Measurements from ENCODE around the gene SETDB1. TPM values are rescaled to one million over a fixed set of nuclear protein-coding genes. Genes with fewer than 3 reads are reported as not detected.
"Not testable (repeated sequence)": the region's sequence is repeated elsewhere in the genome, so short reads cannot be mapped to it uniquely, and the experiment has no call there.

SETDB1 gene
- total and polyA plus RNA-seq, 2 experiments from 2014 or later, result 20.1 to 69.9 TPM

GRCh38 chr1:150917387-150917786 lies 8.8 kb upstream of the SETDB1 start:
- H3K4me1 ChIP-seq (ENCODE audit: low read depth), result no peaks in the 10 kb centered on the region
- no peak overlapping the region for H3K27ac ChIP-seq
- TF ChIP-seq CTCF (IDR thresholded peaks at IDR 0.05; ENCODE audit: low read depth, low read length), result no peak
- DNase-seq (ENCODE audit: low read depth in 1 of 2, low spot score in 1 of 2), result no peak
- no peaks in the 10 kb centered on the region for H3K36me3 ChIP-seq
- H3K4me3 ChIP-seq, result no peak overlapping the region
- no peaks in the 10 kb centered on the region for H3K9me3 ChIP-seq (ENCODE audit: low read depth)
- no peaks in the 10 kb centered on the region for H3K27me3 ChIP-seq

GRCh38 chr1:150922519-150922975 lies 3.6 kb upstream of the SETDB1 start:
- DNase-seq (ENCODE audit: low read depth in 1 of 2, low spot score in 1 of 2), result peak; percentile 80 to 86
- Histone ChIP-seq H3K27ac (no peak overlapping the region), H3K27me3 (no peaks in the 10 kb centered on the region), H3K36me3 (no peaks in the 10 kb centered on the region), H3K9me3 (ENCODE audit: low read depth) (no peaks in the 10 kb centered on the region), H3K4me1 (ENCODE audit: low read depth) (no peaks in the 10 kb centered on the region), H3K4me3 (no peak overlapping the region)
- peak; percentile 85 for TF ChIP-seq CTCF (IDR thresholded peaks at IDR 0.05; ENCODE audit: low read depth, low read length)

- Histone ChIP-seq H3K27me3 (no peaks in the 10 kb centered on the region), H3K4me1 (ENCODE audit: low read depth) (no peaks in the 10 kb centered on the region), H3K4me3 (no peak overlapping the region), H3K36me3 (peaks cover 14% of the 10 kb centered on the region), H3K9me3 (ENCODE audit: low read depth) (no peaks in the 10 kb centered on the region), H3K27ac (no peak overlapping the region)
- peak in 1 of 2 donors; percentile 2 for DNase-seq (ENCODE audit: low read depth in 1 of 2, low spot score in 1 of 2)
- no peak for TF ChIP-seq CTCF (IDR thresholded peaks at IDR 0.05; ENCODE audit: low read depth, low read length)
Measured at GRCh38 chr1:150925080-150925479, 1.1 kb upstream of the SETDB1 start.

DNA sequence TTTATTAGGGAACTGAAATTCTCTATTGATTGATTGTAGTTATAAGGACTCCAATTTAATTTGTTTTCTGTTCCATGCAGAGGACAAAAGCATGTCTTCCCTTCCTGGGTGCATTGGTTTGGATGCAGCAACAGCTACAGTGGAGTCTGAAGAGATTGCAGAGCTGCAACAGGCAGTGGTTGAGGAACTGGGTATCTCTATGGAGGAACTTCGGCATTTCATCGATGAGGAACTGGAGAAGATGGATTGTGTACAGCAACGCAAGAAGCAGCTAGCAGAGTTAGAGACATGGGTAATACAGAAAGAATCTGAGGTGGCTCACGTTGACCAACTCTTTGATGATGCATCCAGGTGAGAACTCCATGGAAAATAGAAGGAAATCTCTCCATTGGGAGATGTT lies 1.5 kb downstream of the SETDB1 start:
- Histone ChIP-seq H3K27me3 (no peaks in the 10 kb centered on the region), H3K4me1 (ENCODE audit: low read depth) (no peaks in the 10 kb centered on the region), H3K36me3 (peaks cover 30% of the 10 kb centered on the region), H3K27ac (no peak overlapping the region), H3K9me3 (ENCODE audit: low read depth) (no peaks in the 10 kb centered on the region), H3K4me3 (no peak overlapping the region)
- TF ChIP-seq CTCF (IDR thresholded peaks at IDR 0.05; ENCODE audit: low read depth, low read length), result no peak
- no peak for DNase-seq (ENCODE audit: low read depth in 1 of 2, low spot score in 1 of 2)

DNA sequence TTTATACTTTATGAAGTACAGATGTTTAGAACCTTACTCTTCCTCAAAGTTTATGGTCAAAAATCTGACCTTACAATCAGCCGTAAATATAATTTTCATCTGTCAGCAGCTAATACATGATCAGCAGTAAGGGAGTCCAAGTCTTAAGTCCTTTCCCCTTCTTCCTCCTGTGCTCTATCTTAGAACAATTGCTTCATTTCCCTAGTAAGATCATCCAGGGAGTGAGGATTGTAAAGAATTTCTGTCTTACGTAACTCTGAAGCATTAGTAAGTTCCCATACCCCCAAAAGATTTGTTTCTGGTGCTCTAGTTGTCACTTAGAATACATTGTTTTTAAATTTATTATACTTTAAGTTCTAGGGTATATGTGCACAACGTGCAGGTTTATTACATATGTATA lies 2.1 kb downstream of the SETDB1 start:
- no peak for TF ChIP-seq CTCF (IDR thresholded peaks at IDR 0.05; ENCODE audit: low read depth, low read length)
- H3K27me3 ChIP-seq, result no peaks in the 10 kb centered on the region
- peak in 1 of 2 donors; percentile 62 for DNase-seq (ENCODE audit: low read depth in 1 of 2, low spot score in 1 of 2)
- H3K36me3 ChIP-seq, result peaks cover 33% of the 10 kb centered on the region
- no peak overlapping the region for H3K27ac ChIP-seq
- H3K9me3 ChIP-seq (ENCODE audit: low read depth), result no peaks in the 10 kb centered on the region
- no peaks in the 10 kb centered on the region for H3K4me1 ChIP-seq (ENCODE audit: low read depth)
- H3K4me3 ChIP-seq, result no peak overlapping the region

DNA sequence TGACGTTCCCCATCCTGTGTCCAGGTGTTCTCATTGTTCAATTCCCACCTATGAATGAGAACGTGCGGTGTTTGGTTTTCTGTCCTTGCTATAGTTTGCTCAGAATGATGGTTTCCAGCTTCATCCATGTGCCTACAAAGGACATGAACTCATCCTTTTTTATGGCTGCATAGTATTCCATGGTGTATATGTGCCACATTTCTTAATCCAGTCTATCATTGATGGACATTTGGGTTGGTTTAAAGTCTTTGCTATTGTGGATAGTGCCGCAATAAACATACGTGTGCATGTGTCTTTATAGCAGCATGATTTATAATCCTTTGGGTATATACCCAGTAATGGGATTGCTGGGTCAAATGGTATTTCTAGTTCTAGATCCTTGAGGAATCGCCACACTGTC lies 2.6 kb downstream of the SETDB1 start:
- H3K36me3 ChIP-seq, result peaks cover 33% of the 10 kb centered on the region
- DNase-seq (ENCODE audit: low read depth in 1 of 2, low spot score in 1 of 2), result not testable (repeated sequence)

More for the DNA sequence above, 2.6 kb downstream of the SETDB1 start:
- not testable (repeated sequence) for H3K27ac ChIP-seq; H3K9me3 ChIP-seq (ENCODE audit: low read depth); H3K27me3 ChIP-seq; H3K4me1 ChIP-seq (ENCODE audit: low read depth); H3K4me3 ChIP-seq

All from cardiac muscle cell (in vitro differentiated cells and primary cell).